ENCODE data around the gene ADGRL3. TPM values are rescaled to one million over a fixed set of nuclear protein-coding genes. Genes with fewer than 3 reads are reported as not detected.

Gene ADGRL3
- total RNA-seq, 3 donors from 2014 or later: 4.3 to 10.8 (median 4.3) TPM

GRCh38 chr4:62004881-62005280 is 804.8 kb downstream of the ADGRL3 start:
- DNase-seq (no peak), ATAC-seq (no peak)
- Histone ChIP-seq H3K36me3 (ENCODE audit: low read depth) (no peaks in the 10 kb centered on the region), H3K9me3 (no peaks in the 10 kb centered on the region), H3K4me1 (ENCODE audit: low read depth) (no peaks in the 10 kb centered on the region), H3K4me3 (no peak overlapping the region)
- intact Hi-C loops (cut with DNase I, micrococcal nuclease): no loop called here
- TF ChIP-seq, protein P1, sequence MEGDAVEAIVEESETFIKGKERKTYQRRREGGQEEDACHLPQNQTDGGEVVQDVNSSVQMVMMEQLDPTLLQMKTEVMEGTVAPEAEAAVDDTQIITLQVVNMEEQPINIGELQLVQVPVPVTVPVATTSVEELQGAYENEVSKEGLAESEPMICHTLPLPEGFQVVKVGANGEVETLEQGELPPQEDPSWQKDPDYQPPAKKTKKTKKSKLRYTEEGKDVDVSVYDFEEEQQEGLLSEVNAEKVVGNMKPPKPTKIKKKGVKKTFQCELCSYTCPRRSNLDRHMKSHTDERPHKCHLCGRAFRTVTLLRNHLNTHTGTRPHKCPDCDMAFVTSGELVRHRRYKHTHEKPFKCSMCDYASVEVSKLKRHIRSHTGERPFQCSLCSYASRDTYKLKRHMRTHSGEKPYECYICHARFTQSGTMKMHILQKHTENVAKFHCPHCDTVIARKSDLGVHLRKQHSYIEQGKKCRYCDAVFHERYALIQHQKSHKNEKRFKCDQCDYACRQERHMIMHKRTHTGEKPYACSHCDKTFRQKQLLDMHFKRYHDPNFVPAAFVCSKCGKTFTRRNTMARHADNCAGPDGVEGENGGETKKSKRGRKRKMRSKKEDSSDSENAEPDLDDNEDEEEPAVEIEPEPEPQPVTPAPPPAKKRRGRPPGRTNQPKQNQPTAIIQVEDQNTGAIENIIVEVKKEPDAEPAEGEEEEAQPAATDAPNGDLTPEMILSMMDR (IDR thresholded peaks at IDR 0.05): no peak

DNA sequence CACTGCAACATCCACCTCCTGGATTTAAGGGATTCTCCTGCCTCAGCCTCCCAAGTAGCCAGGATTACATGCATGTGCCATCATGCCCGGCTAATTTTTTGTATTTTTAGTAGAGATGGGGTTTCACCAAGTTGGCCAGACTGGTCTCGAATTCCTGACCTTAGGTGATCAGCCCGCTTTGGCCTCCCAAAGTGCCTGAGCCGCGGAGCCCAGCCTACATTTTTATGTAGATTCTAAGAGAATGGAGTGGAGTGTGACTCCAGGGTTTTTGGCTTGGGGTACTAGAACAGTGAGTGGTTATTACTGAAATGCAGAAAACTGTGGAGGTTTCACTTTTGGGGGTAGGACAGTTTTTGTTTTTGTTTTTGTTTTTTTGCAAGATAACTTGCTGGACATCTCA is 806.0 kb downstream of the ADGRL3 start:
- no peak for DNase-seq
- intact Hi-C loops (cut with DNase I, micrococcal nuclease): no loop called here
- Histone ChIP-seq H3K9me3 (no peaks in the 10 kb centered on the region), H3K4me1 (ENCODE audit: low read depth) (no peaks in the 10 kb centered on the region), H3K36me3 (ENCODE audit: low read depth) (no peaks in the 10 kb centered on the region), H3K4me3 (no peak overlapping the region)
- no peak for ATAC-seq
- TF ChIP-seq, protein P1 (IDR thresholded peaks at IDR 0.05): no peak

DNA sequence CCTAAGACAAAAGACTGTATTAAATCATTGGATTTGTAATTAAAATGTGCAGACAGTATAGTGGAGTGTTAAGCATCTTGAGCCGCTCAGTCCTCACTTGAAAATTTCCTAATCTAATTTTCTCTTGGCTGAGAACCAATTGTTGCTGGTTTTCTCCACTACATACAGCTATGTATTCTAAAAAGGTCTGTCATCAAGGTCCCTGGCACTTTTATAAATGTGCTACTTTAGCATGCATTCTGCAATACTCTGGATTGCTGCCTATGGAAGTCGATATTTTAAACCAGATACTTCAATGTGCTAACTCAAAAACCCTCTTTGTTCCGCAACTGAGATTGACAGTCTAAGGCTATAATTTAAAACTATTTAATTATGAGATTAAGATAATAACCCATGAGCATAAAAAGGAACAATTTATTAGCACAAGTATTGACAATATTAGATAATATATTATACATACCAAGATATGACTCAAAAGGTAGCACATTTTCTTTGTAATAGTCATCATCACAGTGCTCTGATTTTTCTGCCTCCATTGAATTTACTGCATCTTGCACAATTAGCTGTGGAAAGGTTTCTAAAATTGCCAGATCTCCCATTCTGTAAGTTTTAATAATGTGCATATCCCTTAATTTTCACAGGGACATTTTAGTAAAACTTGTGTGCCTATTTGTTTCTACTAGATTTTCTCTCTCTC is 815.1 kb downstream of the ADGRL3 start:
- intact Hi-C loops (cut with DNase I, micrococcal nuclease): no loop called here
- DNase-seq: no peak
- H3K9me3 ChIP-seq: no peaks in the 10 kb centered on the region
- no peaks in the 10 kb centered on the region for H3K4me1 ChIP-seq (ENCODE audit: low read depth)
- H3K4me3 ChIP-seq: no peak overlapping the region
- TF ChIP-seq, protein P1 (IDR thresholded peaks at IDR 0.05): no peak
- ATAC-seq: no peak
- H3K36me3 ChIP-seq (ENCODE audit: low read depth): no peaks in the 10 kb centered on the region

DNA sequence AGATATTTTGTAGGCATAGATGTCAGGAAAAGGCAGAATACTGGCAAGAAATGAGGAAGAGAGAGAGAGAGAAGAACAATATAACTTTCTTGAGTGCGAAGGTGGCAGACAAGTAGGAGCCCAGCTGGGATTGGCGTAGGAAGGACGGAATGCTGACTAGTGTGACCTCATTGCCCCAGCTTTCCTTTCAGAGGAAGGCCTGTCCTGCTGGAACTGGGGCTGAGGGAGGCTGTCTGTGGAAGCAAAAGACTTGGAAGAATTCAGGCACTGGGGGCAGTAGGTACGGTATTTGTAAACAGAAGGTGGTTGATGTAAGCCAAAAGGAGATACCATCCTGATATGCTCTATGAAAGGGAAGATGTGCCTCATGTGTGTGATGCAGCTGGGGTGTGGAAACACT is 818.4 kb downstream of the ADGRL3 start:
- DNase-seq (no peak), ATAC-seq (no peak)
- Histone ChIP-seq H3K4me1 (ENCODE audit: low read depth) (no peaks in the 10 kb centered on the region), H3K9me3 (no peaks in the 10 kb centered on the region), H3K36me3 (ENCODE audit: low read depth) (no peaks in the 10 kb centered on the region), H3K4me3 (no peak overlapping the region)
- intact Hi-C loops (cut with DNase I, micrococcal nuclease): no loop called here
- TF ChIP-seq, protein P1 (IDR thresholded peaks at IDR 0.05): no peak

DNA sequence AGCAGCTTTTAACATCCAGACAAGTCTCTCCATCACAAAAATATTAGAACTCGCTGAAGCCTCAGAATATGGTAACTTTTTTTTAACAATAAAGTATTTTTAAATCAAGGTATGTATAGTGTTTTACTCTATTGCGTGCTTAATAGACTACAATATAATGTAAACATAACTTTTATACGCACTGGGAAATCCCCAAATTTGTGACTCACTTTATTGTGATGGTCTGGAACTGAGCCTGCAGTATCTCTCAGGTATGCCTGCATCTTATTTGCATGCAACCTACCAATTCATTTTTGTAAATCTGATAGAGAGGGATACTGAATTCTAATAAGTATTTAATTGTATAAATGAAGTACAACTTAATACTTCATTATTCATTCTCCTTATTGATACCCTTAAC is 823.5 kb downstream of the ADGRL3 start:
- no peaks in the 10 kb centered on the region for H3K36me3 ChIP-seq (ENCODE audit: low read depth)
- no peak overlapping the region for H3K4me3 ChIP-seq
- H3K9me3 ChIP-seq: no peaks in the 10 kb centered on the region
- DNase-seq: no peak
- ATAC-seq: no peak
- H3K4me1 ChIP-seq (ENCODE audit: low read depth): no peaks in the 10 kb centered on the region
- intact Hi-C loops (cut with DNase I, micrococcal nuclease): no loop called here
- TF ChIP-seq, protein P1 (IDR thresholded peaks at IDR 0.05): no peak

DNA sequence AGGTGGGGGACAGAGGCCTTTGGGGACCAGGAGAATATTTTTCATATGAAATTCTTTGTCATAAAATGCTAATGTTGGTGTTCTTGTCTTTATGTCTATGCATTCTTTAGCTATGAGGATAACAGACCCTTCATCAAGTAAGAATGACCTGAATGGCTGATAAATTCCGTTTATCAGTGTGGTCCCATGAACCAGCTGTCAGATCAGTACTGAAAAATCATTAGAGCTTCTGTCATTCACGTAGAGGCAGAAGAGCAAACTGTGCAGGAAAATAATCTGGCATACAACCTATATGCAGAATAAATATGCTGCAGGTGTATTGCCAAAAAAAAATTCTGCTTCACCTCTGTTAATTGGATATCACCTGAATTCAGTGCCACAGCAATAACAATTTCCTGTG is 828.6 kb downstream of the ADGRL3 start:
- ATAC-seq (no peak), DNase-seq (no peak)
- Histone ChIP-seq H3K4me3 (no peak overlapping the region), H3K36me3 (ENCODE audit: low read depth) (no peaks in the 10 kb centered on the region), H3K9me3 (no peaks in the 10 kb centered on the region), H3K4me1 (ENCODE audit: low read depth) (no peaks in the 10 kb centered on the region)
- TF ChIP-seq, protein P1 (IDR thresholded peaks at IDR 0.05): no peak
- intact Hi-C loops (cut with DNase I, micrococcal nuclease): no loop called here
